Endodermal cell (in vitro differentiated cells): Measurements from ENCODE around the gene PIRT. TPM values are rescaled to one million over a fixed set of nuclear protein-coding genes. Genes with fewer than 3 reads are reported as not detected.
"Not testable (repeated sequence)": the region's sequence is repeated elsewhere in the genome, so short reads cannot be mapped to it uniquely, and the experiment has no call there.

Experiments used
- DNase-seq: peaks from one replicate; pipeline ENCODE4 v3.0.0-alpha.2; 2017
- H3K27ac ChIP-seq: 2 replicates; pipeline ENCODE4 v1.5.1; 2013; ENCODE audit warnings: mild to moderate bottlenecking, low read depth, low read length, moderate library complexity
- H3K27me3 ChIP-seq: 2 replicates; pipeline ENCODE4 v1.6.1; 2013; ENCODE audit warnings: mild to moderate bottlenecking, low read length, moderate library complexity; ENCODE audit not compliant: insufficient read depth, control insufficient read depth, poor library complexity, severe bottlenecking
- H3K36me3 ChIP-seq: 2 replicates; pipeline ENCODE4 v1.7.0; 2013; ENCODE audit warnings: mild to moderate bottlenecking, low read length, moderate library complexity; ENCODE audit not compliant: control insufficient read depth, insufficient read depth
- H3K4me1 ChIP-seq: one replicate; pipeline ENCODE4 v1.7.0; 2013; ENCODE audit warnings: low read length; ENCODE audit not compliant: control insufficient read depth, insufficient read depth
- H3K4me3 ChIP-seq: 2 replicates; pipeline ENCODE4 v1.5.1; 2013; ENCODE audit warnings: mild to moderate bottlenecking, low read length, moderate library complexity
- H3K9ac ChIP-seq: 2 replicates; pipeline ENCODE4 v1.6.1; 2013; ENCODE audit warnings: mild to moderate bottlenecking, low read length, moderate library complexity; ENCODE audit not compliant: poor library complexity, severe bottlenecking; ENCODE audit errors: extremely low read depth
- H3K9me3 ChIP-seq: 2 replicates; pipeline ENCODE4 v1.6.1; 2013; ENCODE audit warnings: mild to moderate bottlenecking, low read length, moderate library complexity; ENCODE audit not compliant: control insufficient read depth
- H3K27ac Mint-ChIP-seq: 2 replicates; pipeline ENCODE4 v1.8.0; 2020; ENCODE audit warnings: mixed read lengths
- H3K27me3 Mint-ChIP-seq: 2 replicates; pipeline ENCODE4 v1.8.0; 2021; ENCODE audit warnings: mild to moderate bottlenecking, mixed read lengths; ENCODE audit not compliant: insufficient read depth
- H3K36me3 Mint-ChIP-seq: 2 replicates; pipeline ENCODE4 v1.8.0; 2020; ENCODE audit warnings: low read depth, mixed read lengths
- H3K4me1 Mint-ChIP-seq: 2 replicates; pipeline ENCODE4 v1.8.0; 2020; ENCODE audit warnings: mixed read lengths
- H3K4me3 Mint-ChIP-seq: 2 replicates; pipeline ENCODE4 v1.8.0; 2020; ENCODE audit warnings: mild to moderate bottlenecking, moderate library complexity, mixed read lengths
- H3K9me3 Mint-ChIP-seq: 2 replicates; pipeline ENCODE4 v1.8.0; 2020; ENCODE audit warnings: mild to moderate bottlenecking, mixed read lengths
- WGBS, 2 experiments: methylation state at CpG; one replicate each; pipeline versions ENCODE4 v1.1.5 to v1.1.7; 2013; ENCODE audit warnings: missing lambda C conversion rate in 2 of 2, mixed read lengths in 1 of 2; ENCODE audit not compliant: insufficient coverage in 1 of 2, insufficient read length in 1 of 2; 5-methylcytosine and 5-hydroxymethylcytosine counted together
- total RNA-seq, 2 donors: library from RNA; stranded (reverse); fragmentation: NEBNext Ultra II Directional in 1 of 2; extraction: Animal tissue kit (Norgen Biotek cat#: 25700) in 1 of 2; gene quantifications; 2 replicates in 1 of 2; 3 replicates in 1 of 2; pipeline ENCODE4 v1.2.1, GENCODE V29; 2021
- TF ChIP-seq, protein P1 (sequence below): fragments of 200-600 bp; sonication (generic); conservative IDR thresholded peaks from 2 replicates; pipeline ENCODE4 v1.5.0; 2021; ENCODE audit warnings: antibody characterized with exemption, mild to moderate bottlenecking

The PIRT gene
- total RNA-seq, 2 donors from 2014 or later = not detected

- H3K4me1 ChIP-seq = no peaks in the 10 kb centered on the region
- DNase-seq = no peak
- H3K9me3 ChIP-seq = no peaks in the 10 kb centered on the region
- WGBS, 2 experiments = 93 to 97% methylated on average over 5 to 8 of the region's 8 CpGs
- no peak overlapping the region for H3K9ac ChIP-seq
- peaks cover 17% of the 10 kb centered on the region for H3K27me3 Mint-ChIP-seq
- no peak overlapping the region for H3K27ac ChIP-seq
- no peaks in the 10 kb centered on the region for H3K4me1 Mint-ChIP-seq
- no peaks in the 10 kb centered on the region for H3K36me3 Mint-ChIP-seq
- no peak overlapping the region for H3K27ac Mint-ChIP-seq
- no peaks in the 10 kb centered on the region for H3K36me3 ChIP-seq
- H3K4me3 Mint-ChIP-seq = no peak overlapping the region
- peaks cover 1% of the 10 kb centered on the region for H3K9me3 Mint-ChIP-seq
- peaks cover 8% of the 10 kb centered on the region for H3K27me3 ChIP-seq
- TF ChIP-seq, protein P1, sequence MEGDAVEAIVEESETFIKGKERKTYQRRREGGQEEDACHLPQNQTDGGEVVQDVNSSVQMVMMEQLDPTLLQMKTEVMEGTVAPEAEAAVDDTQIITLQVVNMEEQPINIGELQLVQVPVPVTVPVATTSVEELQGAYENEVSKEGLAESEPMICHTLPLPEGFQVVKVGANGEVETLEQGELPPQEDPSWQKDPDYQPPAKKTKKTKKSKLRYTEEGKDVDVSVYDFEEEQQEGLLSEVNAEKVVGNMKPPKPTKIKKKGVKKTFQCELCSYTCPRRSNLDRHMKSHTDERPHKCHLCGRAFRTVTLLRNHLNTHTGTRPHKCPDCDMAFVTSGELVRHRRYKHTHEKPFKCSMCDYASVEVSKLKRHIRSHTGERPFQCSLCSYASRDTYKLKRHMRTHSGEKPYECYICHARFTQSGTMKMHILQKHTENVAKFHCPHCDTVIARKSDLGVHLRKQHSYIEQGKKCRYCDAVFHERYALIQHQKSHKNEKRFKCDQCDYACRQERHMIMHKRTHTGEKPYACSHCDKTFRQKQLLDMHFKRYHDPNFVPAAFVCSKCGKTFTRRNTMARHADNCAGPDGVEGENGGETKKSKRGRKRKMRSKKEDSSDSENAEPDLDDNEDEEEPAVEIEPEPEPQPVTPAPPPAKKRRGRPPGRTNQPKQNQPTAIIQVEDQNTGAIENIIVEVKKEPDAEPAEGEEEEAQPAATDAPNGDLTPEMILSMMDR = no peak
- H3K4me3 ChIP-seq = no peak overlapping the region
These were observed 32.6 kb upstream of the PIRT start for GRCh38 chr17:10870336-10871050.

DNA sequence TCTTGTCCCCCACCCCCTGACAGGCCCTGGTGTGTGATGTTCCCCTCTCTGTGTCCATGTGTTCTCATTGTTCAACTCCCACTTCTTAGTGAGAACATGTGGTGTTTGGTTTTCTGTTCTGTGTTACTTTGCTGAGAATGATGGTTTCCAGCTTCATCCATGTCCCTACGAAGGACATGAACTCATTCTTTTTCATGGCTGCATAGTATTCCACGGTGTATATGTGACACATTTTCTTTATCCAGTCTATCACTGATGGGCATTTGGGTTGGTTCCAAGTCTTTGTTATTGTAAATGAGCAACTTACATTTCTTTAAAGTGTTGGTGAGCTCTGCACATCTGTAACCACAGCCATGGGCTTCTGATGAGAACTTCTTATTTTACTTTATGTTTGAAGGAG lies 30.9 kb upstream of the PIRT start:
- not testable (repeated sequence) for H3K27me3 ChIP-seq, H3K4me1 Mint-ChIP-seq, H3K4me3 ChIP-seq, H3K27ac ChIP-seq, H3K9ac ChIP-seq, DNase-seq, H3K27ac Mint-ChIP-seq, H3K4me1 ChIP-seq, H3K36me3 Mint-ChIP-seq, H3K4me3 Mint-ChIP-seq, H3K36me3 ChIP-seq, H3K9me3 ChIP-seq, H3K9me3 Mint-ChIP-seq
- peaks cover 22% of the 10 kb centered on the region for H3K27me3 Mint-ChIP-seq
- 85% methylated on average over 2 of the region's 2 CpGs; no CpG with 5 or more reads in 1 of the 2 experiments for whole genome bisulfite sequencing, 2 experiments

DNA sequence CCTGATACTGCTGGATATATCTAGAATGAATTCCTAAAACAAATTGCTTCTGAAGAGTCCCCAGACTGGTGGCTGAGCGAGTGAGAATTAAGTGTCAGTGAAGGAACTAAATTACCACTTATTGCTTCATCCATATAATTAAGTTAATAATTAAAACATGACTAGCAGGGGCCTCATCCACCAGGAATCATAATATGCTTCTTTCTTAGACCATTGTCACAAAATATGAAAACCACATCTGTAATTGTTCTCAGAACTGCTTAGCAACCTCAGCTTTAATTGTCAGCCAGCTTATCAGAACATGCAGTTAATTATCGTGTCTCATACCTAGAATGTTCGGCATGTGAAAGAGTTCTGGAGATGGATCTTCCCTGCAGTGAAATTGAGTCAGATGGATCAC lies 21.2 kb upstream of the PIRT start:
- WGBS, 2 experiments = 93 to 94% methylated on average over 3 of the region's 3 CpGs
- TF ChIP-seq, protein P1 = no peak
- H3K9me3 Mint-ChIP-seq = no peaks in the 10 kb centered on the region

GRCh38 chr17:10857976-10858375 lies 20.1 kb upstream of the PIRT start:
- Histone ChIP-seq H3K27me3 (no peaks in the 10 kb centered on the region), H3K27ac (no peak overlapping the region), H3K4me3 (no peak overlapping the region), H3K4me1 (no peaks in the 10 kb centered on the region), H3K9me3 (no peaks in the 10 kb centered on the region), H3K36me3 (no peaks in the 10 kb centered on the region), H3K9ac (no peak overlapping the region)
- H3K27me3 Mint-ChIP-seq = peaks cover 2% of the 10 kb centered on the region
- TF ChIP-seq, protein P1 = no peak
- no peaks in the 10 kb centered on the region for H3K9me3 Mint-ChIP-seq
- H3K4me1 Mint-ChIP-seq = peaks cover 6% of the 10 kb centered on the region
- no peak overlapping the region for H3K4me3 Mint-ChIP-seq
- no peak for DNase-seq
- H3K36me3 Mint-ChIP-seq = no peaks in the 10 kb centered on the region
- 50 to 73% methylated on average over 2 to 4 of the region's 4 CpGs for WGBS, 2 experiments
- H3K27ac Mint-ChIP-seq = no peak overlapping the region

More for the DNA sequence above, 21.2 kb upstream of the PIRT start:
- H3K9me3 ChIP-seq = no peaks in the 10 kb centered on the region
- Mint-ChIP-seq H3K27me3 (peaks cover 5% of the 10 kb centered on the region), H3K27ac (no peak overlapping the region), H3K4me3 (no peak overlapping the region), H3K4me1 (peaks cover 6% of the 10 kb centered on the region), H3K36me3 (no peaks in the 10 kb centered on the region)
- no peak overlapping the region for H3K27ac ChIP-seq
- H3K9ac ChIP-seq = no peak overlapping the region
- H3K36me3 ChIP-seq = no peaks in the 10 kb centered on the region
- no peak for DNase-seq
- H3K4me1 ChIP-seq = no peaks in the 10 kb centered on the region
- H3K4me3 ChIP-seq = no peak overlapping the region
- no peaks in the 10 kb centered on the region for H3K27me3 ChIP-seq

DNA sequence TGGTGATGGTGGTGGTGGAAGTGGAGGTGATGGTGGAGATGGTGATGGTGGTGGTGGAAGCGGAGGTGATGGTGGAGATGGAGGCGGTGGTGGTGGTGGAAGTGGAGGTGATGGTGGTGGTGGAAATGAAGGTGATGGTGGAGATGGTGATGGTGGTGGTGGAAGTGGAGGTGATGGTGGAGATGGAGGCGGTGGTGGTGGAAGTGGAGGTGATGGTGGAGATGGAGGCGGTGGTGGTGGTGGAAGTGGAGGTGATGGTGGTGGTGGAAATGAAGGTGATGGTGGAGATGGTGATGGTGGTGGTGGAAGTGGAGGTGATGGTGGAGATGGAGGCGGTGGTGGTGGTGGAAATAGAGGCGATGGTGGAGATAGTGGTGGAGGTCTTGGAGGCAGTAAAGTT lies 8.7 kb upstream of the PIRT start:
- H3K4me1 Mint-ChIP-seq = peaks cover 15% of the 10 kb centered on the region
- not testable (repeated sequence) for DNase-seq, H3K9me3 ChIP-seq, H3K36me3 Mint-ChIP-seq, H3K4me3 Mint-ChIP-seq, H3K4me3 ChIP-seq, H3K36me3 ChIP-seq, H3K27ac ChIP-seq, H3K27me3 ChIP-seq, H3K9ac ChIP-seq, H3K27ac Mint-ChIP-seq, H3K4me1 ChIP-seq
- H3K9me3 Mint-ChIP-seq = peaks cover 21% of the 10 kb centered on the region
- WGBS, 2 experiments = 98 to 100% methylated on average over 1 to 4 of the region's 6 CpGs
- H3K27me3 Mint-ChIP-seq = peaks cover 21% of the 10 kb centered on the region
